Medulla oblongata (tissue), 1 donor: ENCODE measurements around the gene CTAGE1.
A peak's percentile ranks its signal among the peaks of the same experiment; 100 is the strongest.

Experiments used
- DNase-seq: peaks from one replicate; pipeline ENCODE4 v3.0.0-alpha.2; 2015; ENCODE audit errors: extremely low spot score

CTAGE1 gene

DNA sequence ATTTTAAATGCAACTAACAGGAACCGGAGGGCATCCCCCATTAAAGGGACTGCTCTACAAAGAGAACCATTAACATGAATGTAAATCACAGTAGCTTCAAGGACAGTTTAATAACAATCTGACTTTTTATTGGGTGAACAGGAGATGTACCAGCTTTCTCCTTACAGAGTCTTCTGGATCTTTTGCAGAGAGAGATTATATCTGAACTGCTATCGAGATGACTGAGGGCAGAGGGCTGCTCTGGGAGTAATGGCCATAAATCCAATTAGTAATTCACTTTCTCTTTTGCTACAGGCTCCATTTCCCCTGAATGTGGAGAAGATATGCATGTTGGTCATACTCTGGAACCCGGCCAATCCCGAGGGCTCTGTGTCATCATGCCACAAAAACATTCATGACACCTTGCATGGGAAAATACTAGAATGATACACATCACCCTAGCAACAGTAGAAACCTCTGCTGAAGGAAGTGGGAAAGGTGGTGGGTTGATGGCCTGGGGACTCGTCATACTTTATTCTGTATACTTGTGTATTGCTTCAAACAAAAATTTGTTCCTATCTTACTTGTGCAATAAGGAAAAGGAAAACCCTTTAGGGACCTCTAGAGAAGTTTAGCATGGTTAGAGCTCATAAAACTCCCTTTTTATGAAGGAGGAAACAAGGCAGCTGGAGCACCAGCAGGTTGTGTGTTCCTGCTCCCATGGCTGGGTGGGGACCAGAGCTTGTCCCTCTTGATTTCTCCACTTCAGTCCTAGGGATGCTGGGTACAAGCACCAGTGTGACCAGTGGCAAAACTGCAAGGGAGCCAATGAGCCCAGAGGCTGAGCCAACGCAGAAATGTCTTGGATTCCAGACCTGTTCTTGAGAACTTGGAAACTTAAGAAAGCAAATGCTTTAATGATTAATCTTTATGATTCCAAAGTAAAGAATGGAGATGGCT, 26.0 kb downstream of the CTAGE1 start:
- no peak for DNase-seq

DNA sequence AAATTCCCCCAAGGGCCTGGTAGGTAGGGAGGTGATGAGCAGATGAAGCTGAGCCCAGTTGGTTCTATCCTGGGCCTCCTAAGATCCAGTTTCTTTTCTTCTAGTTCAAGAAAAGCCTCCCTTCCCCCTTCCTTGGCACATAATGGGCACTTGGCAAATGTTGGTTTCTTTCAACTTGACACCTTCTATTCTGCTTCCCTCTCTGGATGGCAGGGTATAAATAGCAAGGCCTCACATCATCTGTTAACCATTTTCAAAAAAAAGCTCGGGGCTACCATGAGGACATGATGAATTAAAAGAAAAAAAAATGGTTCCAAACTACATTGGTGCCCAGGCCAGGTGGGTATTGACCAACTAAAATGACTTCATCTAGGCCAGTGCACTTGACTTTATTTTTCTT, 29.9 kb downstream of the CTAGE1 start:
- DNase-seq, result no peak

DNA sequence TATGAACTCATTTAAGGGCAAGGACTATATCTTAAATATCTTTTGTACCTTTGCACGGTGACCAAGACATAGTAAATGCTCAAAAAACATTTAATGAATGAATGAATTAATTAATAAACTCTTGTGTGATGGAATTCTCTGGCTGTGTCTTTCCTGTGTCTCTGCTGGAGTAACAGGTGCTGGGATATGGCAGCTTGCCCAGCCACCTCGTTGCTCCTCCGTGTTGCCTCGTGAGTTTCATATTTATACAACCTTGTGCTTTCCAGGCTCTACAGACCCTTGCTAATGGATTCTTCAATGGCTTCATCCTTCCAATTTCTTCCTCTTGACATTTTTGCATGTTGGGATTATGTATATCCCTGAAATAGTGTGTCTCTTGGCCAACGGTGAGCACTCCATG, 30.4 kb downstream of the CTAGE1 start:
- DNase-seq, result no peak

DNA sequence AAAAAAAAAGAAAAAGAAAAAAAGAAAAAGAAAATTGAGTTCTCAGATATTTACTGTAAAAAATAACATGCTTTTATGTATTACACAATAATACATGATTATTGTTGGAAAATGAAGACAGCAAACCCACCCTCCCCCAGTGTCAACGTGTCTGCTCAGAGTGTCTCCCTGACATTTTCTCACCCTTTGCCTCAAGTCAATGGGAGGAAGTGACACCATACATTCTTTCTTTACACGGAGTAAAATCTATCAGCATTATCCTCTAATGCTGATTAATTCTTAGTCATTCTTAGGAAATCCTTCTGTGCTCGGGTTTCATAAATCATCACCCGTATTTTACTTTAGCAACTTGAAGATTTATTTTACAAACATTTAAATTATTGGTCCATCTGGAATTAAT, 32.0 kb downstream of the CTAGE1 start:
- no peak for DNase-seq

DNA sequence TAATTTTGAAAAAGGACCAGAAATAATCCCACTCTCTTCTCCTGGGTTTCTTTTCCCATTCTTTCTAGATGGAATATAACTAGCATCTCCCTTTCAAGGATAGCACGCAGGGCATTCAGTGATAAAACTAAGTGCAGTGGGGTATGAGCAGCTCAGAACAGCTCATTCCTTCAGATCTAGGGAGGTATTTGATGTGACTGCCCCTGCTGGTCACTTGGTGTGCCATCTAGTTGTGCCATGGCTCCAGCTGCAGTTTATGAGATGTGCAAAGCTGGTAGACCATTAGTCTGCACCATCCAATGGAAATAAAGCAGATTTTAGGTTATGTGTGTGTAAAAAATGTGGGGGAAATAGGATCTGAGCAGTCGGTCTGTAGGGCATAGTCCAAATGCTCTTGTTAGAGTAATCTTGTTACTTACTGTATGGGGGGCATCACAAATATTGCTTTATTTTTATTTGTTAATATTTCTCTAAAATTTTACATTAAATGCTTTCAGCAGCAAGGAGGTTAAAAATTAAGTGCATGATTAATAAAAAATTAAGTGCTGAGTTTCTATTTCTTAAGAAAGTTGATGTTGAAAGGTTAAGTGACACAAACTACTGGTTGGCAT, 38.9 kb downstream of the CTAGE1 start:
- DNase-seq, result peak; percentile 12

DNA sequence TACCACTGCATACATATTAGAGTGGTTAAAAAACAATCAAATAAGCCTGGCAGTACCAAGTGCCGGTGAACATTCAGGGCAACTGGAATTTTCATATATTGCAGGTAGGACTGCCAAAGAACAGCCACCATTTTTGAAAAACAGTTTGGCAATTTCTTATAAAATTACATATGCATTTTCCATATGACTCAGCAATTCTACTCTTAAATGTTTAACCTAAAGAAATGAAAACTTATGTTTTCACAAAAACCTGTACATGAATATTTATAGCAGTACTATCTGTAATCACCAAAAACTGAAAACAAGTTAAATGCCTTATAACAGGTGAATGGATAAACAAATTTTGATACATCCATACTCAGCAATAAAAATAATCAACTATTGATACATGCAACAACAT, 39.9 kb downstream of the CTAGE1 start:
- DNase-seq, result no peak

DNA sequence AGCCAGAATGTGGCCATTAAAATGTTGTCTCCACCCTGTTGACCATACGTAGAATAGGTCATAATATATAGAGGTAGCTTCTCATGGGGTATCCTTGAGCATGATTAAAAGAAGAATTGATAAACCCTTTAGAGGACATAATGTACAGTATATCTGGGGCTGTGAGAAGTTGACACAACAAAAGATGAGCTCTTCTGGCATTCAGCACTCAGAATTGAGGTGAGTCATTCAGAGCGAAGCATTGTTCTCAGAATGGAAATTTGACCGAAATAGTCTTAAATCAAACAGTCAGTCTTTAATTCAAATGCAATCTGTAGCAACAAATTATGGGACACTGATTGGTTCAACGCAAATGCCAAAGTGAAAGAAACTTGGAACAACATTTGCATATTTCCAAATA, 47.3 kb downstream of the CTAGE1 start:
- no peak for DNase-seq

DNA sequence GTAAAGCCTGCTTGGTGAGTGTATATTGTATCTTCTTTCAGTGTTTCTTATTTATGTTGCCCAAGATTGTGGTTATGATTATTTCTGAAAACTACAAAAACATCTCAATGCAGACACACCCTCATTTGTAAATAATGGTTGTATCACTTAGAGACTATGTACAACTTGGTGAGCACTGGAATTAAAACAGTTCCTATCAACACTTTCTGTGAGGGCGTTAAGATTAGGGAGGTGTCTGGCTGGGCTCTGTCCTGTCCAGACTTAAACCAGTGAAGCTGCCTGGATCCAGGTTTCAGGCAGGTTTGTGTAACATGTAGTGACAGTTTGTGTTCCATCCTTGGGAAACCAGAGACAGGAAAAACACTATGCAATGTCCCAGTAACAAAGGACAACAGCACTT, 49.7 kb downstream of the CTAGE1 start:
- DNase-seq, result no peak

DNA sequence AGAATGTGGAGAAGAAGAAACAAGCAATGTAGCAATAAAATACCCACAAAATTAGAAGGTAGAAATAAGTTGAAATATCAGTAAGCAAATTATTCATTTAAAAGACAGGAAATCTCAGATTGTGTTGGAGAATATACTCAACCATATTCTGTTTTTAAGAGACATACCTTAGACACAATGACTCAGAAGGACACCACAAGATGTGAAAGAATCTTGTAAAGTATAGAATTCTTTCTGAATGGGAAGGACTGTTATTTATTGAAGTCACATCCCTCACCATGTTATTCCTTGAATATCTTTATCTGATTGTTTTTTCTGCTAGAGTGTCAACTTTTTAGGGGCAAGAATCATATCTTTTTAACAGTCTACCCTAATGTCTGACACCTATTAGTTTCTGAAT, 50.4 kb downstream of the CTAGE1 start:
- no peak for DNase-seq

DNA sequence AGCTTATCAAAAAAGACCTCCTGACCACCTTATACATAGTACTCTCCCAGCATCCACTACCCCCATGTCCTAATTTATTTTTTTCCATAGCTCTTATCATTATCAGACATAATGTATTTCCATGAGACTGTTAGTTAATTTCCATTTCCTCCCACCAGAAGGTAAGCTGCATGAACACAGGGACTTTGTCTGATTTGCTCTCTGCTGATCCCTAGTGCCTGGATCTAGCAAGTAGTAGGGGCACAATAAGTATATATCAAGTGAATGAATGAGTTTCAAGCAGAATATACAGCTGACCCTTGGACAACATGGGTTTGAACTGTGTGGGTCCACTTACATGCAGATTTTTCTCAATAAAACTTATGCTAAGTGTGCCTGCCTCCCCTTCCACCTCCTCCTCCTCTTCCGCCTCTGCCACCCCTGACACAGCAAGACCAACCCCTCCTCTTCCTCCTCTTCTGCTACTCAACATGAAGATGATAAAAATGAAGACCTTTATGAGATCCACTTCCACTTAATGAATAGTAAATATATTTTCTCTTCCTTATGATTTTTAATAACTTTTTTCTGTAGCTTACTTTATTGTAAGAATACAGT, 53.8 kb downstream of the CTAGE1 start:
- DNase-seq, result no peak
